ENCODE measurements around the gene HACE1. TPM values are rescaled to one million over a fixed set of nuclear protein-coding genes. Genes with fewer than 3 reads are reported as not detected.

The HACE1 gene
- total RNA-seq, 1 experiment from 2014 or later: 12.7 TPM

Other genes with a start within 250 kb of the HACE1 start
- 45.6 and 61.2 TPM in 2 replicates for gene LIN28B, start 97.2 kb upstream of the HACE1 start, total RNA-seq (2014; rRNA removed; shearing (Covaris generic))

Measured in H7 (cell line).